Measurements from ENCODE around the gene RAB35. TPM values are rescaled to one million over a fixed set of nuclear protein-coding genes. Genes with fewer than 3 reads are reported as not detected.

RAB35 gene
- total and polyA plus RNA-seq, 9 of the 15 experiments (the other 6 are each of a cell fraction or from before 2014, with no cell fraction given), result 0.65 to 76.3 (median 38.9) TPM

- Histone ChIP-seq H3K4me1 (replicated peaks in 1 of 2; ENCODE audit: control insufficient read depth in 2 of 2, insufficient read depth in 2 of 2, low read length in 2 of 2) (peaks cover 3 to 21% of the 10 kb centered on the region in 2 experiments; a peak in 4 of 5 replicates), H2AFZ (ENCODE audit: low read depth, low read length) (no peak overlapping the region), H3K9ac (ENCODE audit: insufficient read depth in 1 of 2, low read depth in 2 of 2, low read length in 2 of 2) (no peak overlapping the region; a peak in 1 of 4 replicates), H3K9me1 (ENCODE audit: control insufficient read depth, insufficient read depth, low read length) (peaks cover under 1% of the 10 kb centered on the region), H4K20me1 (replicated peaks; ENCODE audit: control insufficient read depth, insufficient read depth, low read length) (peaks cover 19% of the 10 kb centered on the region), H3K4me2 (ENCODE audit: insufficient read depth, low read length) (no peak overlapping the region), H3K27ac (ENCODE audit: extremely low read depth, low read depth, low read length) (no peak overlapping the region), H3K36me3 (ENCODE audit: control insufficient read depth, insufficient read depth, low read length) (peaks cover 58% of the 10 kb centered on the region; the same call in 2 of the 3 replicates), H3K4me3 (no peak overlapping the region), H3K27me3 (ENCODE audit: control insufficient read depth in 2 of 2, insufficient read depth in 2 of 2, low read length in 2 of 2) (no peaks in the 10 kb centered on the region), H3K79me2 (ENCODE audit: control insufficient read depth, insufficient read depth, low read length) (peaks cover 85% of the 10 kb centered on the region), H3K9me3 (replicated peaks; ENCODE audit: control insufficient read depth, insufficient read depth, low read depth, low read length) (no peaks in the 10 kb centered on the region)
- WGBS (ENCODE audit: insufficient coverage, low coverage, missing lambda C conversion rate), result 87% methylated on average over 8 of the region's 10 CpGs
- no TSS peak for BruUV-seq (replicated peaks)
- ChIA-PET POLR2A (interaction anchor here (1.0 to 3.0 kb wide), 3 partner anchors 10 to 183 kb away, joined by 3 to 11 read pairs (median 3); partner anchors contain the start of genes RNU4-1 and RPLP0), CTCF (ENCODE audit: low intra/inter-chr PET ratio) (no interaction called here)
- intact Hi-C loops (cut with micrococcal nuclease), result loop anchor here (10.0 kb wide), 1 partner anchor 185 kb away; the partner anchor contains the start of genes RNU4-1 and RNU4-2
- in situ Hi-C loops (cut with MboI), result no loop called here
- DNase-seq (ENCODE audit: extremely low read depth in 1 of 4, low spot score in 3 of 4) (no peak), ATAC-seq (no peak), FAIRE-seq (no peak)
- TF ChIP-seq, protein P1, sequence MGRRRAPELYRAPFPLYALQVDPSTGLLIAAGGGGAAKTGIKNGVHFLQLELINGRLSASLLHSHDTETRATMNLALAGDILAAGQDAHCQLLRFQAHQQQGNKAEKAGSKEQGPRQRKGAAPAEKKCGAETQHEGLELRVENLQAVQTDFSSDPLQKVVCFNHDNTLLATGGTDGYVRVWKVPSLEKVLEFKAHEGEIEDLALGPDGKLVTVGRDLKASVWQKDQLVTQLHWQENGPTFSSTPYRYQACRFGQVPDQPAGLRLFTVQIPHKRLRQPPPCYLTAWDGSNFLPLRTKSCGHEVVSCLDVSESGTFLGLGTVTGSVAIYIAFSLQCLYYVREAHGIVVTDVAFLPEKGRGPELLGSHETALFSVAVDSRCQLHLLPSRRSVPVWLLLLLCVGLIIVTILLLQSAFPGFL (CRISPR knock-in tag; IDR thresholded peaks at IDR 0.05), result no peak
- TF ChIP-seq ZBTB33 (CRISPR knock-in tag; IDR thresholded peaks at IDR 0.05), result peak; percentile 69
Observed at GRCh38 chr12:120109570-120110267, 6.8 kb downstream of the RAB35 start.
